ENCODE measurements around the gene MYH13. TPM values are rescaled to one million over a fixed set of nuclear protein-coding genes. Genes with fewer than 3 reads are reported as not detected.

Gene MYH13
- total RNA-seq, 3 donors from 2014 or later (not counting 1 experiment from before 2014, with no cell fraction given), result not detected

GRCh38 chr17:10305398-10305797, 67.4 kb downstream of the MYH13 start:
- Histone ChIP-seq H3K27ac (ENCODE audit: low read length) (no peak overlapping the region), H3K27me3 (ENCODE audit: control insufficient read depth, insufficient read depth, low read length) (no peaks in the 10 kb centered on the region), H3K4me1 (ENCODE audit: control insufficient read depth, insufficient read depth, low read length) (no peaks in the 10 kb centered on the region), H3K36me3 (ENCODE audit: control insufficient read depth, insufficient read depth, low read length) (no peaks in the 10 kb centered on the region), H3K4me3 (ENCODE audit: low read length) (no peak overlapping the region), H3K9me3 (ENCODE audit: control insufficient read depth, insufficient read depth, low read length) (no peaks in the 10 kb centered on the region)
- Mint-ChIP-seq H3K9me3 (no peaks in the 10 kb centered on the region), H3K27ac (no peak overlapping the region), H3K4me1 (no peaks in the 10 kb centered on the region), H3K4me3 (no peak overlapping the region), H3K36me3 (no peaks in the 10 kb centered on the region), H3K27me3 (ENCODE audit: low read depth in 2 of 2) (peaks cover 0 to under 1% of the 10 kb centered on the region in 2 donors)
- WGBS (ENCODE audit: insufficient coverage), result 93% methylated on average over 2 of the region's 3 CpGs
- intact Hi-C loops (cut with micrococcal nuclease), result no loop called here
- no peak for DNase-seq
- ATAC-seq, result no peak
- no peak for TF ChIP-seq CTCF (IDR thresholded peaks at IDR 0.05)

- no peaks in the 10 kb centered on the region for H3K36me3 ChIP-seq (ENCODE audit: control insufficient read depth, insufficient read depth, low read length)
- H3K27me3 ChIP-seq (ENCODE audit: control insufficient read depth, insufficient read depth, low read length), result no peaks in the 10 kb centered on the region
- H3K4me1 Mint-ChIP-seq, result no peaks in the 10 kb centered on the region
- no peak for TF ChIP-seq CTCF (IDR thresholded peaks at IDR 0.05)
- DNase-seq (no peak), ATAC-seq (no peak)
- no peaks in the 10 kb centered on the region for H3K27me3 Mint-ChIP-seq (ENCODE audit: low read depth in 2 of 2)
- H3K27ac ChIP-seq (ENCODE audit: low read length), result no peak overlapping the region
- no peak overlapping the region for H3K4me3 ChIP-seq (ENCODE audit: low read length)
- H3K4me3 Mint-ChIP-seq, result no peak overlapping the region
- H3K27ac Mint-ChIP-seq, result no peak overlapping the region
- H3K36me3 Mint-ChIP-seq, result no peaks in the 10 kb centered on the region
- H3K4me1 ChIP-seq (ENCODE audit: control insufficient read depth, insufficient read depth, low read length), result no peaks in the 10 kb centered on the region
- no peaks in the 10 kb centered on the region for H3K9me3 ChIP-seq (ENCODE audit: control insufficient read depth, insufficient read depth, low read length)
- intact Hi-C loops (cut with micrococcal nuclease), result no loop called here
- no peaks in the 10 kb centered on the region for H3K9me3 Mint-ChIP-seq
- WGBS (ENCODE audit: insufficient coverage), result 84% methylated on average over 4 of the region's 4 CpGs
Observed at GRCh38 chr17:10304758-10305300, 68.0 kb downstream of the MYH13 start.

DNA sequence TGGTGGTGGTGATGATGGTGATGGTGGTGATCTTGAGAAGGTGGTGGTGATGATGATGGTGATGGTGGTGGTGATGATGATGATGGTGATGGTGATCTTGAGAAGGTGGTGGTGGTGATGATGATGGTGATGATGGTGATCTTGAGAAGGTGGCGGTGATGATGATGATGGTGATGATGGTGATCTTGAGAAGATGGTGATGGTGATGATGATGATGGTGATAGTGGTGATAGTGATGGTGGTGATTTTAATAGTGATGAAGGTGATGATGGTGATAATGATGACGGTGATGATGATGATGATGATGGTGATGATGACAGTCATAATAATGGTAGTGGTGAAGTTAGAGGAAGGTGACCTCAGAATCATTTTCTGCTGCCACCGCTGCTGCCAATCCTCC, 75.1 kb downstream of the MYH13 start:
- no peaks in the 10 kb centered on the region for H3K9me3 Mint-ChIP-seq

More for the DNA sequence above, 75.1 kb downstream of the MYH13 start:
- ATAC-seq, result no peak
- no peak overlapping the region for H3K4me3 ChIP-seq (ENCODE audit: low read length)
- Mint-ChIP-seq H3K27me3 (ENCODE audit: low read depth in 2 of 2) (peaks cover 0 to 6% of the 10 kb centered on the region in 2 donors), H3K4me3 (no peak overlapping the region), H3K36me3 (no peaks in the 10 kb centered on the region), H3K4me1 (no peaks in the 10 kb centered on the region), H3K27ac (no peak overlapping the region)
- TF ChIP-seq CTCF (IDR thresholded peaks at IDR 0.05), result no peak
- H3K4me1 ChIP-seq (ENCODE audit: control insufficient read depth, insufficient read depth, low read length), result no peaks in the 10 kb centered on the region
- no peaks in the 10 kb centered on the region for H3K27me3 ChIP-seq (ENCODE audit: control insufficient read depth, insufficient read depth, low read length)
- WGBS (ENCODE audit: insufficient coverage), result 92% methylated on average over 2 of the region's 3 CpGs
- intact Hi-C loops (cut with micrococcal nuclease), result loop anchor here (10.0 kb wide), 1 partner anchor 373 kb away; no protein-coding TSS in a partner anchor
- H3K9me3 ChIP-seq (ENCODE audit: control insufficient read depth, insufficient read depth, low read length), result no peaks in the 10 kb centered on the region
- H3K36me3 ChIP-seq (ENCODE audit: control insufficient read depth, insufficient read depth, low read length), result no peaks in the 10 kb centered on the region
- H3K27ac ChIP-seq (ENCODE audit: low read length), result no peak overlapping the region
- DNase-seq, result no peak

Data from natural killer cell (primary cell).